NCI-H82 (cell line): ENCODE results near the gene TGFBR3L.

Experiments
- DNase-seq: peaks from one replicate; lab custom pipeline; 2025; lab: John Stamatoyannopoulos, UW

Gene TGFBR3L

GRCh38 chr19:7904074-7905020 is 10.3 kb upstream of the TGFBR3L start:
- peak; percentile 54 for DNase-seq

GRCh38 chr19:7905268-7905667 is 9.4 kb upstream of the TGFBR3L start:
- no peak for DNase-seq

- DNase-seq = no peak
Observed at GRCh38 chr19:7905859-7906258, 8.8 kb upstream of the TGFBR3L start.

GRCh38 chr19:7907122-7907521 is 7.5 kb upstream of the TGFBR3L start:
- DNase-seq = no peak

GRCh38 chr19:7907544-7907943 is 7.1 kb upstream of the TGFBR3L start:
- DNase-seq = no peak

- no peak for DNase-seq
Observed at GRCh38 chr19:7908078-7908699, 6.4 kb upstream of the TGFBR3L start.

GRCh38 chr19:7908742-7909461 is 5.7 kb upstream of the TGFBR3L start:
- no peak for DNase-seq

GRCh38 chr19:7909471-7910067 is 5.1 kb upstream of the TGFBR3L start:
- no peak for DNase-seq

GRCh38 chr19:7910321-7911161 is 4.1 kb upstream of the TGFBR3L start:
- DNase-seq = no peak

- no peak for DNase-seq
Observed at GRCh38 chr19:7911508-7912143, 3.0 kb upstream of the TGFBR3L start.

- DNase-seq = no peak
Observed at GRCh38 chr19:7912144-7912696, 2.4 kb upstream of the TGFBR3L start.

GRCh38 chr19:7912697-7913564 is 1.7 kb upstream of the TGFBR3L start:
- no peak for DNase-seq

- no peak for DNase-seq
Observed at GRCh38 chr19:7913652-7914051, 978 bp upstream of the TGFBR3L start.

GRCh38 chr19:7914099-7914498 is 531 bp upstream of the TGFBR3L start:
- no peak for DNase-seq

- no peak for DNase-seq
Observed at GRCh38 chr19:7915250-7916102, 846 bp downstream of the TGFBR3L start.

GRCh38 chr19:7916103-7916954 is 1.7 kb downstream of the TGFBR3L start:
- DNase-seq = no peak

- DNase-seq = no peak
Observed at GRCh38 chr19:7916955-7917266, 2.3 kb downstream of the TGFBR3L start.
